HG03108 (cell line): ENCODE measurements around the gene PIK3R1.
A peak's percentile ranks its signal among the peaks of the same experiment; 100 is the strongest.

ENCODE experiments used
- ATAC-seq: cut with Tn5 transposase; IDR thresholded peaks from one replicate; pipeline ENCODE4 v1.9.1; 2021; ENCODE audit warnings: moderate library complexity; ENCODE audit not compliant: unreplicated experiment

PIK3R1 gene

GRCh38 chr5:68250661-68251298 lies 35.2 kb downstream of the PIK3R1 start:
- ATAC-seq: no peak

- ATAC-seq: no peak
These were observed 35.8 kb downstream of the PIK3R1 start for GRCh38 chr5:68251386-68251785.

- no peak for ATAC-seq
These were observed 36.4 kb downstream of the PIK3R1 start for GRCh38 chr5:68251804-68252522.

- ATAC-seq: peak; percentile 69
These were observed 37.4 kb downstream of the PIK3R1 start for GRCh38 chr5:68252673-68253623.

- no peak for ATAC-seq
These were observed 38.3 kb downstream of the PIK3R1 start for GRCh38 chr5:68253624-68254585.

- no peak for ATAC-seq
These were observed 39.3 kb downstream of the PIK3R1 start for GRCh38 chr5:68254810-68255209.

GRCh38 chr5:68255305-68256120 lies 40.0 kb downstream of the PIK3R1 start:
- ATAC-seq: no peak

GRCh38 chr5:68257210-68257609 lies 41.7 kb downstream of the PIK3R1 start:
- ATAC-seq: no peak

GRCh38 chr5:68258531-68258930 lies 43.0 kb downstream of the PIK3R1 start:
- no peak for ATAC-seq

GRCh38 chr5:68259700-68260099 lies 44.1 kb downstream of the PIK3R1 start:
- ATAC-seq: no peak

- no peak for ATAC-seq
These were observed 44.9 kb downstream of the PIK3R1 start for GRCh38 chr5:68260467-68260866.

- no peak for ATAC-seq
These were observed 45.6 kb downstream of the PIK3R1 start for GRCh38 chr5:68261169-68261568.

GRCh38 chr5:68261569-68262065 lies 46.1 kb downstream of the PIK3R1 start:
- no peak for ATAC-seq

GRCh38 chr5:68264024-68264956 lies 48.7 kb downstream of the PIK3R1 start:
- ATAC-seq: no peak

- no peak for ATAC-seq
These were observed 49.8 kb downstream of the PIK3R1 start for GRCh38 chr5:68265347-68265746.

GRCh38 chr5:68265822-68266395 lies 50.4 kb downstream of the PIK3R1 start:
- ATAC-seq: no peak

GRCh38 chr5:68266457-68266856 lies 50.9 kb downstream of the PIK3R1 start:
- ATAC-seq: no peak

- no peak for ATAC-seq
These were observed 51.5 kb downstream of the PIK3R1 start for GRCh38 chr5:68267066-68267465.
